Measurements from ENCODE around the gene MKLN1.

DNA sequence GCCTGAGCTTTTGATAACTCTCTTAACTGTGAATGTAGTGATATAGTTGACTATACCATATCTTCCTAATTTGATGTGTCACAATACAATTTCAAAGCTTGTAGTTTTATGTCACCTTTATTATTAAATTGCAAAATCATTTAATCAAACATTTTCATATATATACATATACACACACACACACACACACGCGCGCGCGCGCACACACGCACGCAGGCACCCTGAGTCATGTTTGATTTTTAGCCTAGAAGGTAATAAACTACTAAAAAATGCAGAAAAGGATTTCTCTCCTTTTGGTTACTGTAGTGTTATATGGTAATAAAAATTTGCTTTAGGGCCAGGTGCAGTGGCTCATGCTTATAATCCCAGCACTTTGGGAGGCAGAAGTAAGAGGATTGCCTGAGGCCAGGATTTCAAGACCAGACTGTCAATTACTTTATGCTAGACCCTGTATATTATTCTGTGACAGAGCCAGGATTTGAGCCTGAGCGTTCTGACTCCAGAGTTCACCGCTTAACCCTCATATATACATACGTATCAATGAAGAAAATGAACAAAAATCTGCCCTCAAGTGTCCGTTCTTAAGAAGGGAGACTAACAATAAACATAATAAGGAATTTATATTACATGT is 139.2 kb downstream of the MKLN1 start:
- TF ChIP-seq EZH2 (IDR thresholded peaks at IDR 0.05; ENCODE audit: borderline replicate concordance, low read depth, low read length, poor library complexity, severe bottlenecking) (no peak), CTCF (conservative IDR thresholded peaks at IDR 0.05; ENCODE audit: low read depth, low read length) (no peak)
